ENCODE data around the gene OSBPL8. TPM values are rescaled to one million over a fixed set of nuclear protein-coding genes. Genes with fewer than 3 reads are reported as not detected.
"Not testable (repeated sequence)": the region's sequence is repeated elsewhere in the genome, so short reads cannot be mapped to it uniquely, and the experiment has no call there.

OSBPL8 gene
- total RNA-seq, 1 donor from 2014 or later, result 62.6 TPM

- no peak for ATAC-seq
Observed at GRCh38 chr12:76523408-76523807, 36.2 kb downstream of the OSBPL8 start.

- ATAC-seq, result no peak
Observed at GRCh38 chr12:76520348-76520747, 39.2 kb downstream of the OSBPL8 start.

- ATAC-seq, result no peak
Observed at GRCh38 chr12:76519538-76519937, 40.0 kb downstream of the OSBPL8 start.

- no peak for ATAC-seq
Observed at GRCh38 chr12:76518699-76519098, 40.9 kb downstream of the OSBPL8 start.

GRCh38 chr12:76515271-76515670, 44.3 kb downstream of the OSBPL8 start:
- no peak for ATAC-seq

GRCh38 chr12:76511116-76511716, 48.4 kb downstream of the OSBPL8 start:
- peak; percentile 32 for ATAC-seq

- peak; percentile 74 for ATAC-seq
Observed at GRCh38 chr12:76508128-76508980, 51.2 kb downstream of the OSBPL8 start.

GRCh38 chr12:76506149-76506548, 53.4 kb downstream of the OSBPL8 start:
- no peak for ATAC-seq

- ATAC-seq, result no peak
Observed at GRCh38 chr12:76505050-76505449, 54.5 kb downstream of the OSBPL8 start.

- ATAC-seq, result no peak
Observed at GRCh38 chr12:76504606-76505005, 55.0 kb downstream of the OSBPL8 start.

GRCh38 chr12:76503957-76504356, 55.6 kb downstream of the OSBPL8 start:
- ATAC-seq, result no peak

- ATAC-seq, result no peak
Observed at GRCh38 chr12:76501390-76501789, 58.2 kb downstream of the OSBPL8 start.

GRCh38 chr12:76499136-76499535, 60.4 kb downstream of the OSBPL8 start:
- not testable (repeated sequence) for ATAC-seq

GRCh38 chr12:76495556-76495955, 64.0 kb downstream of the OSBPL8 start:
- ATAC-seq, result peak; percentile 15

GRCh38 chr12:76491292-76491691, 68.3 kb downstream of the OSBPL8 start:
- no peak for ATAC-seq

GRCh38 chr12:76490763-76491162, 68.8 kb downstream of the OSBPL8 start:
- no peak for ATAC-seq

- ATAC-seq, result no peak
Observed at GRCh38 chr12:76489737-76490136, 69.8 kb downstream of the OSBPL8 start.

- no peak for ATAC-seq
Observed at GRCh38 chr12:76486011-76486410, 73.6 kb downstream of the OSBPL8 start.

- no peak for ATAC-seq
Observed at GRCh38 chr12:76480796-76481195, 78.8 kb downstream of the OSBPL8 start.

GRCh38 chr12:76478045-76478444, 81.5 kb downstream of the OSBPL8 start:
- no peak for ATAC-seq

GRCh38 chr12:76472862-76473261, 86.7 kb downstream of the OSBPL8 start:
- not testable (repeated sequence) for ATAC-seq

- ATAC-seq, result no peak
Observed at GRCh38 chr12:76471579-76471978, 88.0 kb downstream of the OSBPL8 start.

- peak; percentile 83 for ATAC-seq
Observed at GRCh38 chr12:76470028-76470939, 89.3 kb downstream of the OSBPL8 start.
